ENCODE results near the gene DNM2. TPM values are rescaled to one million over a fixed set of nuclear protein-coding genes. Genes with fewer than 3 reads are reported as not detected.

The DNM2 gene
- total RNA-seq, 2 experiments from 2014 or later, result 279 to 286 TPM

- intact Hi-C loops (cut with DNase I, micrococcal nuclease), result no loop called here
- no peak overlapping the region for H3K27ac ChIP-seq (ENCODE audit: low read depth in 1 of 2, low read length in 2 of 2)
- peaks cover 18% of the 10 kb centered on the region for H3K4me1 ChIP-seq (ENCODE audit: insufficient read depth, low read length)
- H3K4me3 Mint-ChIP-seq, result no peak overlapping the region
- H3K36me3 ChIP-seq (ENCODE audit: insufficient read depth, low read length), result peaks cover 58% of the 10 kb centered on the region
- no peaks in the 10 kb centered on the region for H3K27me3 ChIP-seq (ENCODE audit: control insufficient read depth in 1 of 2, insufficient read depth in 2 of 2, low read length in 2 of 2)
- CTCF ChIA-PET, result interaction anchor here (2.3 kb wide), 1 partner anchor 57 kb away, joined by 8 read pairs; no protein-coding TSS in a partner anchor
- no peak for TF ChIP-seq CTCF (IDR thresholded peaks at IDR 0.05)
- no peaks in the 10 kb centered on the region for H3K27me3 Mint-ChIP-seq
- H3K27ac Mint-ChIP-seq, result no peak overlapping the region
- ATAC-seq (ENCODE audit: poor library complexity), result no peak
- no peak overlapping the region for H3K4me3 ChIP-seq (ENCODE audit: low read length)
- H3K36me3 Mint-ChIP-seq (ENCODE audit: low read depth), result peaks cover 71% of the 10 kb centered on the region
- no peaks in the 10 kb centered on the region for H3K9me3 ChIP-seq (ENCODE audit: control insufficient read depth in 1 of 2, insufficient read depth in 1 of 2, low read length in 2 of 2)
- no peak for DNase-seq
- H3K9me3 Mint-ChIP-seq, result no peaks in the 10 kb centered on the region
- H3K4me1 Mint-ChIP-seq (ENCODE audit: low read depth), result peaks cover 22% of the 10 kb centered on the region
- POLR2A ChIA-PET, result interaction anchor here (0.7 to 2.0 kb wide), 2 partner anchors 14 to 57 kb away, joined by 3 to 8 read pairs; partner anchors contain the start of gene DNM2
Observed at GRCh38 chr19:10773969-10774368, 56.1 kb downstream of the DNM2 start.

GRCh38 chr19:10774893-10775292 is 57.0 kb downstream of the DNM2 start:
- ChIA-PET POLR2A (interaction anchor here (0.6 kb wide), 1 partner anchor 24 kb away, joined by 3 read pairs; no protein-coding TSS in a partner anchor), CTCF (no interaction called here)
- peaks cover 63% of the 10 kb centered on the region for H3K36me3 ChIP-seq (ENCODE audit: insufficient read depth, low read length)
- no peaks in the 10 kb centered on the region for H3K27me3 ChIP-seq (ENCODE audit: control insufficient read depth in 1 of 2, insufficient read depth in 2 of 2, low read length in 2 of 2)
- H3K27me3 Mint-ChIP-seq, result no peaks in the 10 kb centered on the region
- DNase-seq (no peak), ATAC-seq (ENCODE audit: poor library complexity) (no peak)
- H3K4me3 ChIP-seq (ENCODE audit: low read length), result no peak overlapping the region
- intact Hi-C loops (cut with DNase I, micrococcal nuclease), result no loop called here
- H3K9me3 ChIP-seq (ENCODE audit: control insufficient read depth in 1 of 2, insufficient read depth in 1 of 2, low read length in 2 of 2), result no peaks in the 10 kb centered on the region
- H3K9me3 Mint-ChIP-seq, result no peaks in the 10 kb centered on the region
- peaks cover 64% of the 10 kb centered on the region for H3K36me3 Mint-ChIP-seq (ENCODE audit: low read depth)
- H3K4me1 ChIP-seq (ENCODE audit: insufficient read depth, low read length), result peaks cover 10% of the 10 kb centered on the region
- TF ChIP-seq CTCF (IDR thresholded peaks at IDR 0.05), result no peak
- H3K4me3 Mint-ChIP-seq, result no peak overlapping the region
- no peak overlapping the region for H3K27ac Mint-ChIP-seq
- peaks cover 13% of the 10 kb centered on the region for H3K4me1 Mint-ChIP-seq (ENCODE audit: low read depth)
- H3K27ac ChIP-seq (ENCODE audit: low read depth in 1 of 2, low read length in 2 of 2), result no peak overlapping the region

- Mint-ChIP-seq H3K27me3 (no peaks in the 10 kb centered on the region), H3K9me3 (no peaks in the 10 kb centered on the region), H3K27ac (no peak overlapping the region), H3K36me3 (ENCODE audit: low read depth) (peaks cover 76% of the 10 kb centered on the region), H3K4me3 (no peak overlapping the region), H3K4me1 (ENCODE audit: low read depth) (peaks cover 6% of the 10 kb centered on the region)
- intact Hi-C loops (cut with DNase I, micrococcal nuclease), result no loop called here
- CTCF ChIA-PET, result interaction anchor here (0.6 kb wide), 2 partner anchors 102 to 651 kb away, joined by 3 read pairs; no protein-coding TSS in a partner anchor
- DNase-seq, result no peak
- POLR2A ChIA-PET, result no interaction called here
- no peaks in the 10 kb centered on the region for H3K27me3 ChIP-seq (ENCODE audit: control insufficient read depth in 1 of 2, insufficient read depth in 2 of 2, low read length in 2 of 2)
- no peak for ATAC-seq (ENCODE audit: poor library complexity)
- no peak overlapping the region for H3K4me3 ChIP-seq (ENCODE audit: low read length)
- no peaks in the 10 kb centered on the region for H3K9me3 ChIP-seq (ENCODE audit: control insufficient read depth in 1 of 2, insufficient read depth in 1 of 2, low read length in 2 of 2)
- H3K4me1 ChIP-seq (ENCODE audit: insufficient read depth, low read length), result peaks cover 3% of the 10 kb centered on the region
- no peak overlapping the region for H3K27ac ChIP-seq (ENCODE audit: low read depth in 1 of 2, low read length in 2 of 2)
- H3K36me3 ChIP-seq (ENCODE audit: insufficient read depth, low read length), result peaks cover 72% of the 10 kb centered on the region
- no peak for TF ChIP-seq CTCF (IDR thresholded peaks at IDR 0.05)
Observed at GRCh38 chr19:10776900-10777650, 59.2 kb downstream of the DNM2 start.

Data from CD4-positive, alpha-beta T cell (primary cell).